Right atrium auricular region (tissue), 2 donors: ENCODE measurements around the gene PSMA4. TPM values are rescaled to one million over a fixed set of nuclear protein-coding genes. Genes with fewer than 3 reads are reported as not detected.
A peak's percentile ranks its signal among the peaks of the same experiment; 100 is the strongest.
"Not testable (repeated sequence)": the region's sequence is repeated elsewhere in the genome, so short reads cannot be mapped to it uniquely, and the experiment has no call there.

Experiments
- DNase-seq: peaks from one replicate; pipeline ENCODE4 v3.0.0-alpha.2; 2019; ENCODE audit warnings: low spot score
- H3K27ac ChIP-seq, 2 donors: fragments of 200-600 bp; sonication (generic); 1 replicate in 1 of 2; 2 replicates in 1 of 2; pipeline ENCODE4 v1.5.1; 2016 to 2019
- H3K27me3 ChIP-seq, 2 donors: fragments of 200-600 bp; sonication (generic); one replicate each; pipeline versions ENCODE4 v1.5.1 to v1.6.0; 2017 to 2019
- H3K36me3 ChIP-seq: fragments of 200-600 bp; sonication (generic); one replicate; pipeline ENCODE4 v1.5.1; 2016
- H3K4me1 ChIP-seq, 2 donors: fragments of 200-600 bp; sonication (generic); one replicate each; pipeline versions ENCODE4 v1.5.1 to v1.6.0; 2017 to 2019
- H3K4me3 ChIP-seq, 2 donors: fragments of 200-600 bp; sonication (generic); 1 replicate in 1 of 2; 2 replicates in 1 of 2; pipeline ENCODE4 v1.5.1; 2017 to 2019; ENCODE audit warnings: mild to moderate bottlenecking in 1 of 2, moderate library complexity in 1 of 2
- H3K9me3 ChIP-seq, 2 donors: fragments of 200-600 bp; sonication (generic); one replicate each; pipeline ENCODE4 v1.5.1; 2019
- CTCF ChIP-seq, 2 donors: fragments of 200-600 bp; sonication (generic); IDR thresholded peaks; one replicate each; pipeline ENCODE4 v1.5.1; 2019; ENCODE audit warnings: antibody characterized with exemption in 2 of 2
- total RNA-seq, 2 donors: library from RNA; depleted of rRNA; stranded (reverse); fragments of >200 nt; gene quantifications; one replicate each; pipeline ENCODE4 v1.1.0, GENCODE V29; 2016

PSMA4 gene
- total RNA-seq, 2 donors from 2014 or later, result 85.8 to 87.1 TPM

DNA sequence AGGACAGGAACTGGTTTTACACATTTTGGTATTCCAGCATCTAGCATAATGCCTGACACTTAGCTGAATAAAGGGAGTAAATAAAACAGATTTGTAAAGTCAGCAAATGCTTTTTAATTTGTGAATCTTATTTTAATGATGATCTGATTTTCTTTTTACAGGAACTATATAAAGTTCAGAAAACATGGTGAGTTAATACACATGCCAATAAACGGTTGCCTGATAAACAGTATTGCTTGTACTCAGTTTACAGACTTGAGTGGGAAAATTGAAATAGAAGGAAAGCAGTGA is 1.4 kb downstream of the PSMA4 start:
- H3K27ac ChIP-seq, result no peak overlapping the region
- peaks cover 40% of the 10 kb centered on the region for H3K36me3 ChIP-seq
- H3K4me3 ChIP-seq, result peak overlapping the region; percentile 66 to 79
- no peak for TF ChIP-seq CTCF (IDR thresholded peaks at IDR 0.05)
- no peaks in the 10 kb centered on the region for H3K9me3 ChIP-seq
- DNase-seq, result no peak
- no peaks in the 10 kb centered on the region for H3K27me3 ChIP-seq
- H3K4me1 ChIP-seq, result peaks cover 0 to 28% of the 10 kb centered on the region in 2 donors

GRCh38 chr15:78542647-78543046 is 2.4 kb downstream of the PSMA4 start:
- Histone ChIP-seq H3K27ac (no peak overlapping the region), H3K4me3 (no peak overlapping the region), H3K36me3 (peaks cover 49% of the 10 kb centered on the region), H3K27me3 (no peaks in the 10 kb centered on the region), H3K4me1 (peaks cover 0 to 28% of the 10 kb centered on the region in 2 donors), H3K9me3 (no peaks in the 10 kb centered on the region)
- DNase-seq, result no peak
- TF ChIP-seq CTCF (IDR thresholded peaks at IDR 0.05), result no peak

DNA sequence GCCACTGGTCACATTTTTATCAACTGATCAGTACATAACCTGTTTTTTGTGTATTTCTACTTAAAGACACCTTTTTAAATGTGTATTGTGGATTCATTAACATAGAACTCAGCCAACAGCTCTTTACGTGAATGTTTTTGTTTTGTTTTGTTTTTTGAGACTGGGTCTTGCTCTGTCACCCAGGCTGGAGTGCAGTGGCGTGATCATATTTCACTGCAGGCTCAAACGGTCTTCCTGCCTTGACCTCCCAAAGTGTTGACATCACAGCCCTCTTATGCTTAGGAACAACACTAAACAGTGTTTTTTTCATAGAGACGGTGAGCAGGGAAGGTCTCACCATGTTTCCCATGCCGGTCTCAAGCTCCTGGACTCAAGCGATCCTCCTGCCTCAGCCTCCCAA is 9.9 kb downstream of the PSMA4 start:
- TF ChIP-seq CTCF (IDR thresholded peaks at IDR 0.05), result no peak
- Histone ChIP-seq H3K36me3 (peaks cover 65% of the 10 kb centered on the region), H3K4me1 (no peaks in the 10 kb centered on the region), H3K9me3 (no peaks in the 10 kb centered on the region), H3K27me3 (no peaks in the 10 kb centered on the region), H3K4me3 (no peak overlapping the region), H3K27ac (no peak overlapping the region)
- DNase-seq, result no peak

DNA sequence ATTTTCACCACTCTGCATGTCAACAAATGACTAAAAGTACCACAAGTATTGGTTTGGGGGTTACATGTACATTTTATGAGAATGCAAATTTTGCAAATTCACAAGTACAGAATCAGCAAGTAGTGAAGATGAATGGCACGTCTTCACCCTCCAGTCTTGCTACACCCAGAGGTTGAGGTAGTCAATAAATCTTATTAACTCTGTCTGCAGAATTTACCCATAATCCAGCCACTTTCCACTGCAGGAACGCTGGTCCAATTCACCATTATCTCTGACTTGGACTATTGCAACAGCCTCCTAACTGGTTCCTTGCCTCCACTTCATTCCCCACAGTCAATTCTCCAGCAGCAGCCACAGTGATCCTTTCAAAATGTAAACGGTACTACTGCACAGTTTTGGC is 10.6 kb downstream of the PSMA4 start:
- Histone ChIP-seq H3K4me1 (no peaks in the 10 kb centered on the region), H3K27me3 (no peaks in the 10 kb centered on the region), H3K36me3 (peaks cover 58% of the 10 kb centered on the region), H3K9me3 (no peaks in the 10 kb centered on the region), H3K4me3 (no peak overlapping the region), H3K27ac (no peak overlapping the region)
- no peak for TF ChIP-seq CTCF (IDR thresholded peaks at IDR 0.05)
- DNase-seq, result no peak

DNA sequence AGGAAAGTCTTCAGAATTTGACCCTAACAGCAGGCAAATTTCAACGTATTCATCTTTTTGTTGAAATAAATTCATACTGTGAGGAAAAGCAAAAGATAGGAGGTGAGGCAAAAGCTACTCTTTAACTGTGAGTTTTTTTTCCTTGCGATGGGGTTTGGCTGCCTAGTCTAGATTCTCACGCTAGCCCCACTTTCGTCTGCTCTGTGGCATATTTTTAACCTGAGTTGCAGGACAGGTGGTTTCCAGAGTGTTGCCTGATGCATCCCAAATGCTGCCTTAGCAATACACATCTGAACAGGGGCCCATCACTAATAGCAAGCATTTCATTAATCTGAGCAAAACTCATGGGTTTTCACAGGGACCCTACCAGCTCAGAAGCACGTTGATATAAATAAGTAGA is 11.7 kb downstream of the PSMA4 start:
- no peak for DNase-seq
- Histone ChIP-seq H3K4me3 (no peak overlapping the region), H3K36me3 (peaks cover 48% of the 10 kb centered on the region), H3K9me3 (no peaks in the 10 kb centered on the region), H3K27ac (no peak overlapping the region), H3K27me3 (no peaks in the 10 kb centered on the region), H3K4me1 (no peaks in the 10 kb centered on the region)
- no peak for TF ChIP-seq CTCF (IDR thresholded peaks at IDR 0.05)

- H3K27me3 ChIP-seq, result no peaks in the 10 kb centered on the region
- no peak for TF ChIP-seq CTCF (IDR thresholded peaks at IDR 0.05)
- peaks cover 41% of the 10 kb centered on the region for H3K36me3 ChIP-seq
- H3K4me1 ChIP-seq, result no peaks in the 10 kb centered on the region
- no peak overlapping the region for H3K4me3 ChIP-seq
- no peak for DNase-seq
- H3K9me3 ChIP-seq, result no peaks in the 10 kb centered on the region
- no peak overlapping the region for H3K27ac ChIP-seq
These were observed 12.4 kb downstream of the PSMA4 start for GRCh38 chr15:78552597-78552996.

GRCh38 chr15:78560201-78560600 is 20.0 kb downstream of the PSMA4 start:
- DNase-seq, H3K4me1 ChIP-seq, H3K9me3 ChIP-seq, H3K36me3 ChIP-seq, H3K27ac ChIP-seq, H3K27me3 ChIP-seq, H3K4me3 ChIP-seq: not testable (repeated sequence)
